GM08714 (cell line): Measurements from ENCODE around the gene SMIM45.

Source experiments
- H3K4me3 ChIP-seq: fragments of 200-500 bp; sonication (Bioruptor generic); 2 replicates; pipeline ENCODE4 v1.5.1; 2014; ENCODE audit warnings: mild to moderate bottlenecking, low read length, inconsistent platforms
- ZNF274 ChIP-seq: IDR thresholded peaks from 2 replicates; pipeline ENCODE4 v1.6.1; 2012; ENCODE audit warnings: mild to moderate bottlenecking, low read depth, low read length

The SMIM45 gene

GRCh38 chr22:41951898-41952474 is at the start of gene SMIM45:
TSS of gene SMIM45 (plus strand) at chr22:41952150.
- no peak for TF ChIP-seq ZNF274
- H3K4me3 ChIP-seq = no peak within 1 kb of the TSS

GRCh38 chr22:41902932-41903421 is 49.0 kb upstream of the SMIM45 start:
- no peak overlapping the region for H3K4me3 ChIP-seq
- TF ChIP-seq ZNF274 = no peak

- no peak for TF ChIP-seq ZNF274
- H3K4me3 ChIP-seq = no peak overlapping the region
Observed at GRCh38 chr22:41904450-41905410, 47.2 kb upstream of the SMIM45 start.

GRCh38 chr22:41905411-41906202 is 46.3 kb upstream of the SMIM45 start:
- TF ChIP-seq ZNF274 = no peak
- H3K4me3 ChIP-seq = no peak overlapping the region

- H3K4me3 ChIP-seq = no peak overlapping the region
- TF ChIP-seq ZNF274 = no peak
Observed at GRCh38 chr22:41906822-41907221, 45.1 kb upstream of the SMIM45 start.

GRCh38 chr22:41907436-41908401 is 44.2 kb upstream of the SMIM45 start:
- no peak for TF ChIP-seq ZNF274
- no peak overlapping the region for H3K4me3 ChIP-seq

- no peak for TF ChIP-seq ZNF274
- no peak overlapping the region for H3K4me3 ChIP-seq
Observed at GRCh38 chr22:41908411-41909309, 43.3 kb upstream of the SMIM45 start.

- H3K4me3 ChIP-seq = no peak overlapping the region
- no peak for TF ChIP-seq ZNF274
Observed at GRCh38 chr22:41909310-41910049, 42.5 kb upstream of the SMIM45 start.

- no peak overlapping the region; the same call in 1 of the 2 replicates for H3K4me3 ChIP-seq
- TF ChIP-seq ZNF274 = no peak
Observed at GRCh38 chr22:41910050-41911000, 41.6 kb upstream of the SMIM45 start.

GRCh38 chr22:41911001-41911611 is 40.8 kb upstream of the SMIM45 start:
- TF ChIP-seq ZNF274 = no peak
- no peak overlapping the region; the same call in 1 of the 2 replicates for H3K4me3 ChIP-seq
